H1 (cell line): ENCODE data around the gene NECTIN3. TPM values are rescaled to one million over a fixed set of nuclear protein-coding genes. Genes with fewer than 3 reads are reported as not detected.

Experiments used
- ASH2L ChIP-seq: fragments of 200-600, 300-600 bp; sonication (generic); IDR thresholded peaks from one replicate; pipeline ENCODE4 v1.7.1; 2017; ENCODE audit warnings: low read length
- ATF2 ChIP-seq: IDR thresholded peaks from 2 replicates; pipeline ENCODE4 v1.6.1; 2012; ENCODE audit warnings: low read length, inconsistent platforms
- BRCA1 ChIP-seq: IDR thresholded peaks from 2 replicates; pipeline ENCODE4 v1.6.1; 2012; ENCODE audit warnings: low read depth, low read length, improper control_type of control experiment
- CBX5 ChIP-seq: fragments of 300-800, 300-1000 bp; sonication (generic); IDR thresholded peaks from 2 replicates; pipeline ENCODE4 v1.7.1; 2016; ENCODE audit warnings: antibody characterized with exemption, low read length, low read depth
- CEBPB ChIP-seq: IDR thresholded peaks from 2 replicates; pipeline ENCODE4 v1.6.1; 2012; ENCODE audit warnings: low read depth, low read length
- CTBP2 ChIP-seq: IDR thresholded peaks from 2 replicates; pipeline ENCODE4 v1.7.0; 2011; ENCODE audit warnings: borderline replicate concordance, mild to moderate bottlenecking, moderate library complexity, mixed read lengths, low read length; ENCODE audit not compliant: insufficient read depth, insufficient read length
- GTF2F1 ChIP-seq: IDR thresholded peaks from 2 replicates; pipeline ENCODE4 v1.6.1; 2012; ENCODE audit warnings: low read depth, low read length, improper control_type of control experiment, borderline replicate concordance
- HDAC2 ChIP-seq, 2 experiments: fragments of 300-600 bp in 1 of 2; sonication (generic) in 1 of 2; IDR thresholded peaks; 2 replicates each; pipeline ENCODE4 v1.6.1; 2011 to 2012; ENCODE audit warnings: low read depth in 2 of 2, low read length in 2 of 2, mild to moderate bottlenecking in 2 of 2, moderate library complexity in 2 of 2, borderline replicate concordance in 1 of 2, inconsistent platforms in 1 of 2
- KDM4A ChIP-seq: IDR thresholded peaks from one replicate; pipeline ENCODE4 v1.7.1; 2012; ENCODE audit warnings: low read depth, mild to moderate bottlenecking, moderate library complexity, low read length, inconsistent platforms; ENCODE audit not compliant: severe bottlenecking
- MAFK ChIP-seq: IDR thresholded peaks from 2 replicates; pipeline ENCODE4 v1.6.1; 2012; ENCODE audit warnings: low read depth, mild to moderate bottlenecking, improper control_type of control experiment, low read length
- NANOG ChIP-seq: IDR thresholded peaks from 2 replicates; pipeline ENCODE4 v1.6.1; 2011; ENCODE audit warnings: low read length, low read depth, mild to moderate bottlenecking, inconsistent platforms; ENCODE audit not compliant: insufficient read depth, poor library complexity, severe bottlenecking
- POLR2AphosphoS5 ChIP-seq: IDR thresholded peaks from 2 replicates; pipeline ENCODE4 v1.6.1; 2011; ENCODE audit warnings: low read depth, low read length
- SIRT6 ChIP-seq: IDR thresholded peaks from one replicate; pipeline ENCODE4 v1.7.1; 2012; ENCODE audit warnings: low read length, inconsistent platforms
- SP4 ChIP-seq: IDR thresholded peaks from 2 replicates; pipeline ENCODE4 v1.6.1; 2012; ENCODE audit warnings: low read length, inconsistent platforms
- TAF7 ChIP-seq: optimal IDR thresholded peaks from 2 replicates; pipeline ENCODE3; 2011; ENCODE audit warnings: low read depth, mild to moderate bottlenecking, inconsistent platforms, low read length, moderate library complexity, borderline replicate concordance
- TCF12 ChIP-seq: IDR thresholded peaks from 2 replicates; pipeline ENCODE4 v1.6.1; 2011; ENCODE audit warnings: low read depth, mild to moderate bottlenecking, low read length
- YY1 ChIP-seq: IDR thresholded peaks from 2 replicates; pipeline ENCODE4 v1.6.1; 2011; ENCODE audit warnings: low read depth, mild to moderate bottlenecking, low read length
- polyA plus RNA-seq, 7 experiments: library from polyadenylated mRNA; depleted of rRNA in 3 of 7; stranded (reverse) in 5 of 7; unstranded in 2 of 7; fragments of >200 nt in 5 of 7; fragments of 200-250 nt in 2 of 7; gene quantifications; 1 replicate in 5 of 7; 2 replicates in 1 of 7; 4 replicates in 1 of 7; pipeline versions ENCODE4 v1.2.1 to v1.2.3, GENCODE V29; 2011 to 2013; ENCODE audit warnings: missing spikeins in 2 of 7, mixed read lengths in 2 of 7
- total RNA-seq: library from RNA; stranded (reverse); fragmentation: NEBNext Ultra II Directional; extraction: Animal tissue kit (Norgen Biotek cat#: 25700); gene quantifications from 2 replicates; pipeline ENCODE4 v1.2.1, GENCODE V29; 2021
- TF ChIP-seq, protein P1 (sequence below), 3 experiments: IDR thresholded peaks; 1 replicate in 2 of 3; 2 replicates in 1 of 3; pipeline versions ENCODE4 v1.5.1 to v1.6.1; 2011; ENCODE audit warnings: low read length in 3 of 3, mild to moderate bottlenecking in 3 of 3, inconsistent platforms in 2 of 3, low read depth in 1 of 3, moderate library complexity in 1 of 3; ENCODE audit not compliant: insufficient read depth in 1 of 3; ENCODE audit errors: control extremely low read depth in 1 of 3

Gene NECTIN3
- total and polyA plus RNA-seq, 2 of the 8 experiments (the other 6 are each of a cell fraction or from before 2014, with no cell fraction given) = 13.6 to 50.6 TPM

DNA sequence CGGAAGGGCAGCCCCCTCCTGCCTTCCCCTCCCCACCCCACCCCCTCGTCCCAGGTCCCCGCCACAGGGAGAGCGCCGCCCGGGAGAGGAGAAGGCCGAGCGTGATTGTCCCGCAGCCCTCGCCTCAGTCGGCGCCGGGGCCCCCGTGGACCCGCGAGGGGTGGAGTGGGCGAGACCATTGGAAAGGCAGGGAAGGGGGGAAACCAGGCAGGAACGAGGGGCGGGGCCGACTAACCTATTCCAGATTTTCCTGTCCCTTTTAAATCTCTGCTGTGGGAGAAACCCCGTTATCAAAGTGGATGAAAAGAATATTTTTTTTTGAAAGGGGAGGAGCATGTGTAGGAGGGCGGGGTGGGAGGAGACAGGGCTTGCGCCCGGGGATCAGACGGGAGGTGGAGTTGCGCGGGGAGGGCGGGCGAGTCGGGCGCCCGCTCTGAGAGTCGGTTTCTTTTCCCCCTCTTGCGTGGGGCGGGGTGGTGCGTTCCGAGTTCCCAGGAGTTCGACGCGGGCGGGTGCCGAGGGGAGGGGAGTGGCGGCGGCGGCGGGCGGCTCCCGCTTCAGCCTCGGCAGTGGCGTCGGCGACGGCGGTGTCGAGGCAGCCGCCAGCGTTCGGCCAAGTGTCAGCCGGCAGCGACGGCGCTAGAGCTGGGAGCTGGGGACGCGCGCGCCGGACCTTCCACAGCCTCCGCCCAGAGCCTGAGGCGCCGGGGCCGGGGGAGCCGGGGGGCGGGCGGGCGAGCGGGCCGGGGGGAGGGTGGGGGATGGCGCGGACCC, at the start of gene NECTIN3 (continued):
- TF ChIP-seq, protein P1, sequence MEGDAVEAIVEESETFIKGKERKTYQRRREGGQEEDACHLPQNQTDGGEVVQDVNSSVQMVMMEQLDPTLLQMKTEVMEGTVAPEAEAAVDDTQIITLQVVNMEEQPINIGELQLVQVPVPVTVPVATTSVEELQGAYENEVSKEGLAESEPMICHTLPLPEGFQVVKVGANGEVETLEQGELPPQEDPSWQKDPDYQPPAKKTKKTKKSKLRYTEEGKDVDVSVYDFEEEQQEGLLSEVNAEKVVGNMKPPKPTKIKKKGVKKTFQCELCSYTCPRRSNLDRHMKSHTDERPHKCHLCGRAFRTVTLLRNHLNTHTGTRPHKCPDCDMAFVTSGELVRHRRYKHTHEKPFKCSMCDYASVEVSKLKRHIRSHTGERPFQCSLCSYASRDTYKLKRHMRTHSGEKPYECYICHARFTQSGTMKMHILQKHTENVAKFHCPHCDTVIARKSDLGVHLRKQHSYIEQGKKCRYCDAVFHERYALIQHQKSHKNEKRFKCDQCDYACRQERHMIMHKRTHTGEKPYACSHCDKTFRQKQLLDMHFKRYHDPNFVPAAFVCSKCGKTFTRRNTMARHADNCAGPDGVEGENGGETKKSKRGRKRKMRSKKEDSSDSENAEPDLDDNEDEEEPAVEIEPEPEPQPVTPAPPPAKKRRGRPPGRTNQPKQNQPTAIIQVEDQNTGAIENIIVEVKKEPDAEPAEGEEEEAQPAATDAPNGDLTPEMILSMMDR (IDR thresholded peaks at IDR 0.05; ENCODE audit: control extremely low read depth in 1 of 3, insufficient read depth in 1 of 3, low read depth in 1 of 3, low read length in 3 of 3) = no peak
- peak in 1 of 2 experiments; percentile 70; a peak in 2 of 4 replicates for TF ChIP-seq HDAC2 (IDR thresholded peaks at IDR 0.05; ENCODE audit: borderline replicate concordance in 1 of 2, low read depth in 2 of 2, low read length in 2 of 2)
- TF ChIP-seq SIRT6 = no peak
- TF ChIP-seq ATF2 = no peak
- no peak for TF ChIP-seq KDM4A
- TF ChIP-seq MAFK = no peak
- TF ChIP-seq BRCA1 = no peak
- TF ChIP-seq CEBPB = no peak
- TF ChIP-seq SP4 = no peak
- no peak for TF ChIP-seq POLR2AphosphoS5
- no peak for TF ChIP-seq YY1
- TF ChIP-seq NANOG = no peak
- TF ChIP-seq CBX5 = no peak
- no peak for TF ChIP-seq GTF2F1
- no peak for TF ChIP-seq ASH2L
- TF ChIP-seq CTBP2 = no peak
- TF ChIP-seq TCF12 = no peak
- no peak for TF ChIP-seq TAF7
